Peyer's patch (tissue), 4 donors: ENCODE data around the gene ALG3.

Source experiments
- CTCF ChIP-seq, 6 experiments: fragments of 450-650 bp in 4 of 6; fragments of 200-600 bp in 2 of 6; sonication (generic) in 1 of 6; IDR thresholded peaks; one replicate each; pipeline ENCODE4 v1.5.1; 2017 to 2019; ENCODE audit warnings: antibody characterized with exemption in 6 of 6, mild to moderate bottlenecking in 3 of 6, moderate library complexity in 1 of 6
- POLR2A ChIP-seq, 2 donors: fragments of 450-650 bp; IDR thresholded peaks; one replicate each; pipeline ENCODE4 v1.5.1; 2017; ENCODE audit warnings: antibody characterized with exemption in 2 of 2, mild to moderate bottlenecking in 2 of 2, moderate library complexity in 2 of 2

- TF ChIP-seq CTCF (IDR thresholded peaks at IDR 0.05) (no peak), POLR2A (IDR thresholded peaks at IDR 0.05) (no peak)
These were observed 12.6 kb upstream of the ALG3 start, which contains the start of gene CAMK2N2 for GRCh38 chr3:184261270-184261853.
